Measurements from ENCODE around the gene XPO6. TPM values are rescaled to one million over a fixed set of nuclear protein-coding genes. Genes with fewer than 3 reads are reported as not detected.
A peak's percentile ranks its signal among the peaks of the same experiment; 100 is the strongest.

Gene XPO6
- total and polyA plus RNA-seq, 2 of the 13 experiments (the other 11 are each of a cell fraction or from before 2014, with no cell fraction given), result 109 to 129 TPM

- no peak for TF ChIP-seq PAWR (CRISPR knock-in tag; IDR thresholded peaks at IDR 0.05; ENCODE audit: borderline replicate concordance)
These were observed 152.8 kb downstream of the XPO6 start (continued) for GRCh38 chr16:28058839-28059589.

- Histone ChIP-seq H3K27me3 (ENCODE audit: control insufficient read depth in 1 of 2, insufficient read depth in 2 of 2, low read length in 2 of 2) (peaks cover 23 to 82% of the 10 kb centered on the region in 2 experiments), H3K27ac (ENCODE audit: extremely low read length, insufficient read depth, low read length) (no peak overlapping the region), H3K4me3 (replicated peaks in 1 of 3; ENCODE audit: insufficient read depth in 1 of 3, low read depth in 2 of 3, low read length in 3 of 3) (no peak overlapping the region), H3K4me2 (ENCODE audit: low read depth, low read length) (no peak overlapping the region), H3K9me3 (ENCODE audit: low read length) (no peaks in the 10 kb centered on the region), H3K79me2 (ENCODE audit: insufficient read depth, low read length) (no peaks in the 10 kb centered on the region), H3K9ac (ENCODE audit: insufficient read depth, low read depth, low read length) (no peak overlapping the region), H2AFZ (ENCODE audit: low read length) (no peak overlapping the region), H3K36me3 (replicated peaks in 1 of 2; ENCODE audit: control insufficient read depth in 1 of 2, insufficient read depth in 2 of 2, low read length in 2 of 2) (no peaks in the 10 kb centered on the region), H3K4me1 (ENCODE audit: insufficient read depth, low read length) (no peaks in the 10 kb centered on the region), H4K20me1 (ENCODE audit: insufficient read depth, low read length) (peaks cover 3% of the 10 kb centered on the region; the same call in 1 of the 2 replicates)
- CTCF ChIA-PET (ENCODE audit: low intra/inter-chr PET ratio, low total read pairs), result no interaction called here
- POLR2A ChIA-PET, result no interaction called here
- in situ Hi-C loops (cut with HindIII; ENCODE audit: extremely low pct_ligation_motif_present, low pct_unique_long_range_greater_than_20kb), result no loop called here
- BruUV-seq (replicated peaks), result no TSS peak
- WGBS (ENCODE audit: low lambda C conversion rate), result 23% methylated on average over 8 of the region's 8 CpGs
- no peak for ATAC-seq
- intact Hi-C loops (cut with micrococcal nuclease; ENCODE audit: unreplicated experiment), result no loop called here
- DNase-seq (ENCODE audit: low spot score), result no peak
- no peak for TF ChIP-seq HOXA5 (CRISPR knock-in tag; IDR thresholded peaks at IDR 0.05)
- peak; percentile 90 for TF ChIP-seq ZNF768 (CRISPR knock-in tag; IDR thresholded peaks at IDR 0.05)
- FAIRE-seq, result no peak
These were observed 153.8 kb downstream of the XPO6 start for GRCh38 chr16:28057949-28058348.

- Histone ChIP-seq H3K9me3 (ENCODE audit: low read length) (no peaks in the 10 kb centered on the region), H2AFZ (ENCODE audit: low read length) (no peak overlapping the region), H3K4me3 (replicated peaks in 1 of 3; ENCODE audit: insufficient read depth in 1 of 3, low read depth in 2 of 3, low read length in 3 of 3) (no peak overlapping the region), H3K9ac (ENCODE audit: insufficient read depth, low read depth, low read length) (no peak overlapping the region), H3K27me3 (ENCODE audit: control insufficient read depth in 1 of 2, insufficient read depth in 2 of 2, low read length in 2 of 2) (peaks cover 12 to 40% of the 10 kb centered on the region in 2 experiments), H3K79me2 (ENCODE audit: insufficient read depth, low read length) (no peaks in the 10 kb centered on the region), H3K4me2 (ENCODE audit: low read depth, low read length) (no peak overlapping the region), H3K4me1 (ENCODE audit: insufficient read depth, low read length) (no peaks in the 10 kb centered on the region), H3K36me3 (replicated peaks in 1 of 2; ENCODE audit: control insufficient read depth in 1 of 2, insufficient read depth in 2 of 2, low read length in 2 of 2) (no peaks in the 10 kb centered on the region), H4K20me1 (ENCODE audit: insufficient read depth, low read length) (no peaks in the 10 kb centered on the region), H3K27ac (ENCODE audit: extremely low read length, insufficient read depth, low read length) (no peak overlapping the region)
- POLR2A ChIA-PET, result no interaction called here
- intact Hi-C loops (cut with micrococcal nuclease; ENCODE audit: unreplicated experiment), result no loop called here
- TF ChIP-seq ZFP37 (CRISPR knock-in tag; IDR thresholded peaks at IDR 0.05; ENCODE audit: borderline replicate concordance) (no peak), ZNF543 (CRISPR knock-in tag; IDR thresholded peaks at IDR 0.05) (no peak), MNT (IDR thresholded peaks at IDR 0.05) (peak; percentile 92), ZBTB38 (CRISPR knock-in tag; IDR thresholded peaks at IDR 0.05) (no peak)
- CTCF ChIA-PET (ENCODE audit: low intra/inter-chr PET ratio, low total read pairs), result no interaction called here
- in situ Hi-C loops (cut with HindIII; ENCODE audit: extremely low pct_ligation_motif_present, low pct_unique_long_range_greater_than_20kb), result no loop called here
- ATAC-seq, result no peak; the same call in 2 of the 3 replicates
- BruUV-seq (replicated peaks), result no TSS peak
- 10% methylated on average over 15 of the region's 15 CpGs for WGBS (ENCODE audit: low lambda C conversion rate)
- DNase-seq (ENCODE audit: low spot score), result no peak
- FAIRE-seq, result no peak
These were observed 158.3 kb downstream of the XPO6 start for GRCh38 chr16:28053461-28053860.
